Measurements from ENCODE around the gene TRIM51G. TPM values are rescaled to one million over a fixed set of nuclear protein-coding genes. Genes with fewer than 3 reads are reported as not detected.

Gene TRIM51G
- total and polyA plus RNA-seq, 3 donors (not counting 1 experiment from before 2014, with no cell fraction given) = not detected

Other genes with a start within 250 kb of the TRIM51G start
- gene TRIM49B, start 44.9 kb upstream of the TRIM51G start, total RNA-seq = under 1 TPM in 1 of 2 donors, not detected in 1; under 0.01 TPM
- 0.03 TPM for gene TRIM49B, start 44.9 kb upstream of the TRIM51G start, polyA plus RNA-seq
- not detected for gene TRIM64C, start 75.2 kb upstream of the TRIM51G start, total RNA-seq
- not detected for gene TRIM64C, start 75.2 kb upstream of the TRIM51G start, polyA plus RNA-seq
- under 1 TPM in 1 of 2 donors, not detected in 1; 0.33 TPM for gene FOLH1, start 224.7 kb upstream of the TRIM51G start, total RNA-seq
- not detected for gene FOLH1, start 224.7 kb upstream of the TRIM51G start, polyA plus RNA-seq

All from mammary epithelial cell (primary cell).